ENCODE measurements around the gene UQCRC1. TPM values are rescaled to one million over a fixed set of nuclear protein-coding genes. Genes with fewer than 3 reads are reported as not detected.

The UQCRC1 gene
- total and polyA plus RNA-seq, 2 of the 8 experiments (the other 6 are each of a cell fraction or from before 2014, with no cell fraction given): 310 to 720 TPM

GRCh38 chr3:48623851-48624547 is 14.6 kb upstream of the UQCRC1 start:
- Histone ChIP-seq H2AFZ (ENCODE audit: low read length) (no peak overlapping the region), H2BK15ac (ENCODE audit: low read length) (no peak overlapping the region), H3K4me2 (ENCODE audit: insufficient read depth in 1 of 2, low read depth in 2 of 2, low read length in 2 of 2) (no peak overlapping the region), H3K4me1 (replicated peaks in 1 of 4; ENCODE audit: control insufficient read depth in 3 of 4, insufficient read depth in 4 of 4, low read length in 3 of 4) (peaks cover 0 to 6% (median 3%) of the 10 kb centered on the region in 4 experiments; a peak in 3 of 7 replicates), H2AK5ac (ENCODE audit: low read depth, low read length) (no peak overlapping the region), H3K36me3 (ENCODE audit: control insufficient read depth in 2 of 4, insufficient read depth in 4 of 4, low read length in 3 of 4) (peaks cover 4 to 33% (median 9%) of the 10 kb centered on the region in 4 experiments; a peak in 6 of 8 replicates), H3K4me3 (ENCODE audit: extremely low read depth in 1 of 4, insufficient read depth in 2 of 4, low read depth in 3 of 4, low read length in 4 of 4) (no peak overlapping the region), H2BK20ac (ENCODE audit: low read length) (no peak overlapping the region), H2BK5ac (ENCODE audit: low read depth, low read length) (peak overlapping the region; percentile 49; the same call in 1 of the 2 replicates), H3K27me3 (replicated peaks in 1 of 4; ENCODE audit: control insufficient read depth in 3 of 4, extremely low read depth in 1 of 4, insufficient read depth in 3 of 4, low read length in 3 of 4) (no peaks in the 10 kb centered on the region), H3K9me3 (ENCODE audit: insufficient read depth in 2 of 2, low read depth in 1 of 2, low read length in 1 of 2) (no peaks in the 10 kb centered on the region), H3K27ac (ENCODE audit: low read depth, low read length) (peak overlapping the region; percentile 35; the same call in 1 of the 2 replicates), H4K8ac (ENCODE audit: extremely low read depth, insufficient read depth, low read length) (peak overlapping the region; percentile 71; the same call in 1 of the 2 replicates), H3K79me1 (ENCODE audit: low read depth, low read length) (no peaks in the 10 kb centered on the region), H3K4ac (replicated peaks; ENCODE audit: insufficient read length, low read depth, low read length) (no peak overlapping the region), H3K79me2 (ENCODE audit: control insufficient read depth in 1 of 2, insufficient read depth in 2 of 2, low read length in 2 of 2) (no peaks in the 10 kb centered on the region), H4K5ac (ENCODE audit: insufficient read length, low read depth, low read length) (no peak overlapping the region), H2BK120ac (replicated peaks; ENCODE audit: low read depth, low read length) (no peak overlapping the region), H2BK12ac (ENCODE audit: low read depth, low read length) (no peak overlapping the region), H3K14ac (ENCODE audit: insufficient read length) (no peak overlapping the region), H4K20me1 (replicated peaks in 1 of 2; ENCODE audit: control insufficient read depth in 1 of 2, insufficient read depth in 2 of 2, low read length in 2 of 2) (peaks cover 3 to 16% of the 10 kb centered on the region in 2 experiments), H3K18ac (ENCODE audit: extremely low read depth, low read length) (no peak overlapping the region), H3K23ac (ENCODE audit: insufficient read length) (no peak overlapping the region), H3K56ac (replicated peaks; ENCODE audit: insufficient read length, low read depth, low read length) (no peak overlapping the region), H3K9ac (replicated peaks in 1 of 4; ENCODE audit: extremely low read depth in 1 of 4, low read depth in 3 of 4, low read length in 3 of 4) (no peak overlapping the region), H4K91ac (replicated peaks; ENCODE audit: insufficient read length, low read length) (no peak overlapping the region), H3K23me2 (ENCODE audit: low read depth, low read length) (0 out of 2 replicates have a peak, but pooled peaks cover 2% of the 10 kb centered on the region)
- CTCF ChIA-PET (ENCODE audit: partially characterized antibody): interaction anchor here (0.6 to 5.3 kb wide), 17 partner anchors 11 to 188 kb away, joined by 3 to 49 read pairs (median 4); partner anchors contain the start of genes SLC26A6 and UQCRC1
- FAIRE-seq (no peak), DNase-seq (ENCODE audit: low read depth in 1 of 2, low spot score in 2 of 2) (no peak)
- POLR2A ChIA-PET (ENCODE audit: partially characterized antibody): interaction anchor here (0.6 to 7.9 kb wide), 14 partner anchors 9 to 1167 kb away, joined by 3 to 75 read pairs (median 4); partner anchors contain the start of genes CELSR3, SLC26A6 and UQCRC1
- 82% methylated on average over 6 of the region's 6 CpGs; no CpG with 5 or more reads in 1 of the 2 experiments for WGBS, 2 experiments (ENCODE audit: extremely low coverage in 1 of 2, insufficient coverage in 1 of 2, insufficient read length in 1 of 2, insufficient replicate concordance in 2 of 2, low coverage in 1 of 2, low lambda C conversion rate in 2 of 2, missing lambda C conversion rate in 1 of 2)
- TF ChIP-seq CBX5 (IDR thresholded peaks at IDR 0.05; ENCODE audit: low read depth, low read length) (no peak), CEBPB (IDR thresholded peaks at IDR 0.05; ENCODE audit: low read depth, low read length) (no peak), USF2 (IDR thresholded peaks at IDR 0.05; ENCODE audit: low read length) (peak; percentile 70), POLR2A (IDR thresholded peaks at IDR 0.05; ENCODE audit: control extremely low read depth in 1 of 2, low read depth in 2 of 2, low read length in 2 of 2) (peak in 1 of 2 experiments; percentile 9; a peak in 1 of 3 replicates), TCF12 (IDR thresholded peaks at IDR 0.05; ENCODE audit: low read depth, low read length) (no peak), HDAC6 (IDR thresholded peaks at IDR 0.05; ENCODE audit: low read depth, low read length) (no peak)

Measured in H1 (cell line).